A549 (cell line): ENCODE data around the gene SON. TPM values are rescaled to one million over a fixed set of nuclear protein-coding genes. Genes with fewer than 3 reads are reported as not detected.
"Not testable (repeated sequence)": the region's sequence is repeated elsewhere in the genome, so short reads cannot be mapped to it uniquely, and the experiment has no call there.

Experiments used
- ATAC-seq, 2 experiments: fragments of 200-7000 bp in 1 of 2; fragments of >200 bp in 1 of 2; cut with Nextera tagmentation in 1 of 2; cut with Tn5 transposase in 1 of 2; 3 replicates each; pipeline versions ENCODE4 v1.8.0 to v1.9.1; 2018 to 2020; ENCODE audit warnings: mild to moderate bottlenecking in 1 of 2, moderate library complexity in 1 of 2
- CTCF ChIA-PET: fragments of 300-600 bp; sonication (Branson Sonifier 250); formaldehyde crosslinking; extraction: SDS; loops from one replicate; lab custom pipeline; 2021; ENCODE audit warnings: antibody characterized with exemption, inconsistent platforms; lab: Yijun Ruan, JAX
- POLR2A ChIA-PET: fragments of 350-600 bp; formaldehyde crosslinking; extraction: SDS; loops from one replicate; lab custom pipeline; 2021; ENCODE audit warnings: antibody characterized with exemption, inconsistent platforms; lab: Yijun Ruan, JAX
- DNase-seq, 2 experiments: peaks; one replicate each; pipeline versions ENCODE4 v3.0.0 to v3.0.0-alpha.2; 2011 to 2016; ENCODE audit warnings: low read depth in 1 of 2, low spot score in 1 of 2
- FAIRE-seq: peaks from 2 replicates; lab custom pipeline; 2011; peaks lifted over from hg19 to GRCh38; lab: Jason Lieb, UNC
- H3K27ac ChIP-seq, 2 experiments: fragments of >200 bp; sonication (Bioruptor Twin); formaldehyde crosslinking; 3 replicates each; pipeline ENCODE4 v1.5.1; 2016 to 2017
- H3K4me1 ChIP-seq: fragments of >200 bp; sonication (Bioruptor Twin); formaldehyde crosslinking; 3 replicates; pipeline ENCODE4 v1.6.1; 2016
- H3K4me2 ChIP-seq: fragments of >200 bp; sonication (Bioruptor Twin); formaldehyde crosslinking; 3 replicates; pipeline ENCODE4 v1.6.1; 2016
- H3K4me3 ChIP-seq: fragments of >200 bp; sonication (Bioruptor Twin); formaldehyde crosslinking; 3 replicates; pipeline ENCODE4 v1.5.1; 2016
- H3K9me3 ChIP-seq: fragments of >200 bp; sonication (Bioruptor Twin); formaldehyde crosslinking; 3 replicates; pipeline ENCODE4 v1.6.1; 2016
- BHLHE40 ChIP-seq: IDR thresholded peaks from 2 replicates; pipeline ENCODE4 v1.6.1; 2012; ENCODE audit warnings: low read depth, low read length, inconsistent platforms
- EP300 ChIP-seq, 2 experiments: fragments of >200 bp; sonication (Bioruptor Twin); formaldehyde crosslinking; IDR thresholded peaks; 2 replicates in 1 of 2; 3 replicates in 1 of 2; pipeline ENCODE4 v1.6.1; 2016 to 2017
- ESRRA ChIP-seq: fragments of 150-350 bp; IDR thresholded peaks from 2 replicates; pipeline ENCODE4 v1.6.1; 2014; ENCODE audit warnings: mild to moderate bottlenecking, low read length, borderline replicate concordance
- GATA3 ChIP-seq: IDR thresholded peaks from 2 replicates; pipeline ENCODE4 v1.6.1; 2012; ENCODE audit warnings: borderline replicate concordance
- HOXA7 ChIP-seq: fragments of 250-450 bp; sonication (Bioruptor Pico); IDR thresholded peaks from 2 replicates; pipeline ENCODE4 v1.5.0; 2020; ENCODE audit warnings: mild to moderate bottlenecking, moderate library complexity
- HOXB13 ChIP-seq: fragments of 250-450 bp; sonication (Bioruptor Pico); IDR thresholded peaks from 2 replicates; pipeline ENCODE4 v1.5.0; 2020; ENCODE audit warnings: low read depth, mild to moderate bottlenecking, moderate library complexity
- KDM1A ChIP-seq: fragments of 200-600 bp; sonication (generic); IDR thresholded peaks from 2 replicates; pipeline ENCODE4 v1.6.1; 2016; ENCODE audit warnings: low read depth, mild to moderate bottlenecking
- MAZ ChIP-seq: fragments of 150-350 bp; IDR thresholded peaks from 2 replicates; pipeline ENCODE4 v1.6.1; 2014; ENCODE audit warnings: antibody characterized with exemption, low read depth, low read length, borderline replicate concordance
- NFE2L2 ChIP-seq: fragments of 150-350 bp; conservative IDR thresholded peaks from 2 replicates; pipeline ENCODE4 v1.6.1; 2014; ENCODE audit warnings: low read length
- NPAS2 ChIP-seq: fragments of 250-450 bp; sonication (Bioruptor Pico); IDR thresholded peaks from 2 replicates; pipeline ENCODE4 v1.8.0; 2022; ENCODE audit warnings: mild to moderate bottlenecking, moderate library complexity, borderline replicate concordance
- NR3C1 ChIP-seq: fragments of >200 bp; sonication (Bioruptor Twin); formaldehyde crosslinking; IDR thresholded peaks from 3 replicates; pipeline ENCODE4 v1.6.1; 2017
- POLR2AphosphoS2 ChIP-seq: conservative IDR thresholded peaks from 2 replicates; pipeline ENCODE4 v1.6.1; 2012; ENCODE audit warnings: low read length, improper control_type of control experiment, inconsistent platforms
- RCOR1 ChIP-seq: fragments of 150-350 bp; IDR thresholded peaks from 2 replicates; pipeline ENCODE4 v1.6.1; 2014; ENCODE audit warnings: antibody characterized with exemption, low read length, low read depth
- SMC3 ChIP-seq: fragments of >200 bp; sonication (Bioruptor Twin); formaldehyde crosslinking; IDR thresholded peaks from 3 replicates; pipeline ENCODE4 v1.6.1; 2018; ENCODE audit warnings: inconsistent platforms
- TFCP2L1 ChIP-seq: fragments of 250-450 bp; sonication (Bioruptor Pico); IDR thresholded peaks from 2 replicates; pipeline ENCODE4 v1.5.0; 2021; ENCODE audit warnings: mild to moderate bottlenecking
- ZC3H11A ChIP-seq: fragments of 450-650 bp; IDR thresholded peaks from 2 replicates; pipeline ENCODE4 v1.6.1; 2014; ENCODE audit warnings: antibody characterized with exemption, mild to moderate bottlenecking
- ZNF302 ChIP-seq: fragments of 250-450 bp; sonication (Bioruptor Pico); IDR thresholded peaks from 2 replicates; pipeline ENCODE4 v1.9.0; 2021; ENCODE audit warnings: inconsistent platforms, mild to moderate bottlenecking, moderate library complexity
- ZSCAN20 ChIP-seq: fragments of 250-450 bp; sonication (Bioruptor Pico); IDR thresholded peaks from 2 replicates; pipeline ENCODE4 v1.8.0; 2022; ENCODE audit warnings: mild to moderate bottlenecking, moderate library complexity
- WGBS: methylation state at CpG from one replicate; pipeline ENCODE4 v1.1.6; 2017; ENCODE audit errors: missing lambda C conversion rate; 5-methylcytosine and 5-hydroxymethylcytosine counted together
- polyA plus RNA-seq, 4 experiments: library from polyadenylated mRNA; depleted of rRNA in 3 of 4; stranded (reverse); fragments of >200 nt; fragmentation: RNase III in 1 of 4; extraction: RNeasy Plus Mini Kit Qiagen cat#74134 plus additional on column Dnase treatment in 1 of 4; gene quantifications; 2 replicates in 3 of 4; 3 replicates in 1 of 4; pipeline ENCODE4 v1.2.3, GENCODE V29; 2011 to 2017
- TF ChIP-seq, protein P1 (sequence below): fragments of >200 bp; sonication (Bioruptor Twin); formaldehyde crosslinking; IDR thresholded peaks from 2 replicates; pipeline ENCODE4 v1.6.1; 2016
- TF ChIP-seq, protein P2 (sequence below): fragments of 450-650 bp; IDR thresholded peaks from 2 replicates; pipeline ENCODE4 v1.6.1; 2014; ENCODE audit warnings: antibody characterized with exemption
- TF ChIP-seq, protein P3 (sequence below): fragments of 250-450 bp; sonication (Bioruptor Pico); IDR thresholded peaks from 2 replicates; pipeline ENCODE4 v1.5.0; 2020; ENCODE audit warnings: low read depth, mild to moderate bottlenecking, moderate library complexity
- TF ChIP-seq, protein P4 (sequence below): IDR thresholded peaks from 2 replicates; pipeline ENCODE4 v1.6.1; 2012; ENCODE audit warnings: low read depth, borderline replicate concordance

SON gene
- polyA plus RNA-seq, 2 of the 4 experiments (the other 2 are of a cell fraction): 75.3 to 95.9 TPM

DNA sequence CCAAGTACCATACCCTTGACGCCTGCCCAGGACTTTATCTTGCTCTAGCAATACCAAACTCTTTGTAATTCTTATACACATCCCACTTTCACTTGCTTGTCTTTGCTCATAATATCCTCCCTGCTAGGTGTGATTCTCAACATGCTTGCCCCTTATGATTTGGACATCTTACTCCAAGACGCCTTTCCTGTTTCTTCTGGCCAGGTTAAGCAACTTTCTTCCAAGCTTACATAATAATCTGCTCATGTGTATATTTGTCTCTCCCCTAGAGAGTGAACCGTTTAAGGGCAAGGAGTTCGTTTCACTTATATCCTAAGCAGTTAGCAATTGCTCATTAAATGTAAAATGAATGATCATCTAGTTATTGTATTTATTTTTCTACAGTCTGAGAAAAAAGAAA lies 76.9 kb downstream of the SON start:
- Histone ChIP-seq H3K9me3 (no peaks in the 10 kb centered on the region), H3K4me3 (no peak overlapping the region), H3K4me1 (no peaks in the 10 kb centered on the region), H3K4me2 (no peak overlapping the region), H3K27ac (no peak overlapping the region)
- ChIA-PET POLR2A (no interaction called here), CTCF (interaction anchor here (2.3 kb wide), 1 partner anchor 14 kb away, joined by 9 read pairs; no protein-coding TSS in a partner anchor)
- no peak for TF ChIP-seq ZNF302 (CRISPR knock-in tag)
- TF ChIP-seq TFCP2L1 (CRISPR knock-in tag): no peak
- FAIRE-seq (no peak), DNase-seq (no peak), ATAC-seq (no peak)
- 81% methylated on average over 4 of the region's 4 CpGs for WGBS

DNA sequence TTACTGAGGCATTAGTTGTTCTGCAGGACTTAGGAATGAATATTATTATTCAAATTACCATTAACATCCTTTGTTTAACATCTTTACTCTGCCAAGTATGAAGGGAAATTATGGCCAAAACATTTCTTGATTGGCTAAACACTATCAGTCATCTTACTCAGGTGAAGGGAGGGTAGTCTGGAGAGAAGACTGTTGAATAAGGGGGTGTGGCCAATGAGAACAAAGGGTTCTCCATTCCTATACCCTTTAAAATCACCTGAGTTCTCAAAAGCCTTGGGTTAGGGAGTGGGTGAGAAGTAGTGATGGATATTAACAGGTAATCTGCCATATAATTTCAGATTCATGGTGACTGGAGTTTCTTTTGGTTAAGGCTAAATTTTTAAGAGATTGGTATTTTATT lies 79.4 kb downstream of the SON start:
- Histone ChIP-seq H3K9me3 (no peaks in the 10 kb centered on the region), H3K27ac (no peak overlapping the region), H3K4me2 (no peak overlapping the region), H3K4me1 (no peaks in the 10 kb centered on the region), H3K4me3 (no peak overlapping the region)
- no peak for ATAC-seq
- TF ChIP-seq ZSCAN20 (CRISPR knock-in tag) (no peak), SMC3 (no peak), ESRRA (no peak), BHLHE40 (no peak), ZC3H11A (no peak), MAZ (no peak), RCOR1 (no peak), NPAS2 (CRISPR knock-in tag) (no peak), KDM1A (no peak), HOXA7 (CRISPR knock-in tag) (no peak), EP300 (IDR thresholded peaks at IDR 0.05) (no peak), GATA3 (no peak), HOXB13 (CRISPR knock-in tag) (no peak), NR3C1 (no peak), POLR2AphosphoS2 (no peak), NFE2L2 (no peak)
- TF ChIP-seq, protein P1, sequence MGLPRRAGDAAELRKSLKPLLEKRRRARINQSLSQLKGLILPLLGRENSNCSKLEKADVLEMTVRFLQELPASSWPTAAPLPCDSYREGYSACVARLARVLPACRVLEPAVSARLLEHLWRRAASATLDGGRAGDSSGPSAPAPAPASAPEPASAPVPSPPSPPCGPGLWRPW: no peak
- TF ChIP-seq, protein P2, sequence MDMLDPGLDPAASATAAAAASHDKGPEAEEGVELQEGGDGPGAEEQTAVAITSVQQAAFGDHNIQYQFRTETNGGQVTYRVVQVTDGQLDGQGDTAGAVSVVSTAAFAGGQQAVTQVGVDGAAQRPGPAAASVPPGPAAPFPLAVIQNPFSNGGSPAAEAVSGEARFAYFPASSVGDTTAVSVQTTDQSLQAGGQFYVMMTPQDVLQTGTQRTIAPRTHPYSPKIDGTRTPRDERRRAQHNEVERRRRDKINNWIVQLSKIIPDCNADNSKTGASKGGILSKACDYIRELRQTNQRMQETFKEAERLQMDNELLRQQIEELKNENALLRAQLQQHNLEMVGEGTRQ: no peak
- TF ChIP-seq, protein P3, sequence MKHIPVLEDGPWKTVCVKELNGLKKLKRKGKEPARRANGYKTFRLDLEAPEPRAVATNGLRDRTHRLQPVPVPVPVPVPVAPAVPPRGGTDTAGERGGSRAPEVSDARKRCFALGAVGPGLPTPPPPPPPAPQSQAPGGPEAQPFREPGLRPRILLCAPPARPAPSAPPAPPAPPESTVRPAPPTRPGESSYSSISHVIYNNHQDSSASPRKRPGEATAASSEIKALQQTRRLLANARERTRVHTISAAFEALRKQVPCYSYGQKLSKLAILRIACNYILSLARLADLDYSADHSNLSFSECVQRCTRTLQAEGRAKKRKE: no peak
- TF ChIP-seq, protein P4, sequence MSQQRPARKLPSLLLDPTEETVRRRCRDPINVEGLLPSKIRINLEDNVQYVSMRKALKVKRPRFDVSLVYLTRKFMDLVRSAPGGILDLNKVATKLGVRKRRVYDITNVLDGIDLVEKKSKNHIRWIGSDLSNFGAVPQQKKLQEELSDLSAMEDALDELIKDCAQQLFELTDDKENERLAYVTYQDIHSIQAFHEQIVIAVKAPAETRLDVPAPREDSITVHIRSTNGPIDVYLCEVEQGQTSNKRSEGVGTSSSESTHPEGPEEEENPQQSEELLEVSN: no peak
- CTCF ChIA-PET: interaction anchor here (0.6 to 2.3 kb wide), 3 partner anchors 16 to 194 kb away, joined by 3 to 9 read pairs (median 3); no protein-coding TSS in a partner anchor
- POLR2A ChIA-PET: no interaction called here
- no peak for DNase-seq
- FAIRE-seq: no peak

DNA sequence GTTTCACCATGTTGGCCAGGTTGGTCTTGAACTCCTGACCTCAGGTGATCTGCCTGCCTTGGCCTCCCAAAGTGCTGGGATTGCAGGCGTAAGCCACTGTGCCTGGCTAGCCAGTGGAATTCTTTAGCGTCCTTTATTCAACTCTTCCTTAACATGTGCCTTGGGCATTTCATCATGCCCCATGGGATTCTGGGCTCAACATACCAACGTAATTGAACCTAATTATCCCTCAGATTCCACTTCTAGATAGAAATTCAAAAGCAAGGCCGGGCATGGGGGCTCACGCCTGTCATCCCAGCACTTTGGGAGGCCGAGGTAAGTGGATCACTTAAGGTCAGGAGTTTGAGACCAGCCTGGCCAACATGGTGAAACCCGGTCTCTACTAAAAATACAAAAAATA lies 83.3 kb downstream of the SON start:
- H3K27ac ChIP-seq, H3K4me3 ChIP-seq, H3K4me2 ChIP-seq, H3K4me1 ChIP-seq, DNase-seq, H3K9me3 ChIP-seq, POLR2A ChIA-PET, FAIRE-seq, ATAC-seq: not testable (repeated sequence)
- WGBS: 95% methylated on average over 7 of the region's 7 CpGs
- CTCF ChIA-PET: interaction anchor here (0.6 kb wide), 1 partner anchor 790 kb away, joined by 3 read pairs; no protein-coding TSS in a partner anchor

Other genes starting within 250 kb of the SON start
- gene IFNAR1, start 218.1 kb upstream of the SON start, polyA plus RNA-seq (2011; rRNA removed): 13.2 and 14.2 TPM in 2 replicates
- gene IFNAR1, start 218.1 kb upstream of the SON start, polyA plus RNA-seq (2017; fragmentation: RNase III; extraction: RNeasy Plus Mini Kit Qiagen cat#74134 plus additional on column Dnase treatment): 13.7 to 16.5 TPM (median 14.1 TPM) in 3 replicates
- 47.2 and 54.6 TPM in 2 replicates for gene IFNGR2, start 139.6 kb upstream of the SON start, polyA plus RNA-seq (2011; rRNA removed)
- gene IFNGR2, start 139.6 kb upstream of the SON start, polyA plus RNA-seq (2017; fragmentation: RNase III; extraction: RNeasy Plus Mini Kit Qiagen cat#74134 plus additional on column Dnase treatment): 20.8 to 24.2 TPM (median 21.6 TPM) in 3 replicates
- 17.6 and 19.4 TPM in 2 replicates for gene TMEM50B, start 63.1 kb upstream of the SON start, polyA plus RNA-seq (2011; rRNA removed)
- 10.1 to 12.1 TPM (median 11.1 TPM) in 3 replicates for gene TMEM50B, start 63.1 kb upstream of the SON start, polyA plus RNA-seq (2017; fragmentation: RNase III; extraction: RNeasy Plus Mini Kit Qiagen cat#74134 plus additional on column Dnase treatment)
- 0.83 and 1.1 TPM in 2 replicates for gene DNAJC28, start 51.3 kb upstream of the SON start, polyA plus RNA-seq (2011; rRNA removed)
- gene DNAJC28, start 51.3 kb upstream of the SON start, polyA plus RNA-seq (2017; fragmentation: RNase III; extraction: RNeasy Plus Mini Kit Qiagen cat#74134 plus additional on column Dnase treatment): 0.51 to 1.0 TPM (median 0.75 TPM) in 3 replicates
- 42.3 and 61.6 TPM in 2 replicates for gene GART, start 921 bp upstream of the SON start, polyA plus RNA-seq (2011; rRNA removed)
- 66.2 to 70.2 TPM (median 68.0 TPM) in 3 replicates for gene GART, start 921 bp upstream of the SON start, polyA plus RNA-seq (2017; fragmentation: RNase III; extraction: RNeasy Plus Mini Kit Qiagen cat#74134 plus additional on column Dnase treatment)
- gene DONSON, start 45.6 kb downstream of the SON start, polyA plus RNA-seq (2011; rRNA removed): 30.3 and 32.0 TPM in 2 replicates
- gene DONSON, start 45.6 kb downstream of the SON start, polyA plus RNA-seq (2017; fragmentation: RNase III; extraction: RNeasy Plus Mini Kit Qiagen cat#74134 plus additional on column Dnase treatment): 20.7 to 22.1 TPM (median 21.0 TPM) in 3 replicates
- gene CRYZL1, start 98.7 kb downstream of the SON start, polyA plus RNA-seq (2011; rRNA removed): 34.3 and 38.9 TPM in 2 replicates
- 15.2 to 17.4 TPM (median 15.6 TPM) in 3 replicates for gene CRYZL1, start 98.7 kb downstream of the SON start, polyA plus RNA-seq (2017; fragmentation: RNase III; extraction: RNeasy Plus Mini Kit Qiagen cat#74134 plus additional on column Dnase treatment)
- 23.7 and 24.4 TPM in 2 replicates for gene ITSN1, start 99.5 kb downstream of the SON start, polyA plus RNA-seq (2011; rRNA removed)
- 15.2 to 17.0 TPM (median 16.7 TPM) in 3 replicates for gene ITSN1, start 99.5 kb downstream of the SON start, polyA plus RNA-seq (2017; fragmentation: RNase III; extraction: RNeasy Plus Mini Kit Qiagen cat#74134 plus additional on column Dnase treatment)